IPS-NIHi7 (cell line): Measurements from ENCODE around the gene MYO15A.
A peak's percentile ranks its signal among the peaks of the same experiment; 100 is the strongest.

Source experiments
- DNase-seq: peaks from one replicate; pipeline ENCODE4 v3.0.0; 2012; ENCODE audit warnings: mixed read lengths; ENCODE audit errors: extremely low spot score

Gene MYO15A

GRCh38 chr17:18184143-18185031 lies 75.8 kb downstream of the MYO15A start:
- DNase-seq: peak; percentile 39

GRCh38 chr17:18185391-18185790 lies 76.8 kb downstream of the MYO15A start:
- DNase-seq: no peak

- DNase-seq: no peak
Observed at GRCh38 chr17:18185832-18186626, 77.5 kb downstream of the MYO15A start.

- DNase-seq: no peak
Observed at GRCh38 chr17:18186627-18186982, 78.0 kb downstream of the MYO15A start.

GRCh38 chr17:18187226-18187625 lies 78.7 kb downstream of the MYO15A start:
- DNase-seq: no peak

GRCh38 chr17:18187821-18188761 lies 79.5 kb downstream of the MYO15A start:
- DNase-seq: no peak

GRCh38 chr17:18190628-18191235 lies 82.2 kb downstream of the MYO15A start:
- DNase-seq: no peak

GRCh38 chr17:18191236-18191667 lies 82.7 kb downstream of the MYO15A start:
- DNase-seq: no peak

GRCh38 chr17:18191967-18192366 lies 83.4 kb downstream of the MYO15A start:
- DNase-seq: peak; percentile 63

- no peak for DNase-seq
Observed at GRCh38 chr17:18194394-18194793, 85.8 kb downstream of the MYO15A start.

- no peak for DNase-seq
Observed at GRCh38 chr17:18194804-18195203, 86.2 kb downstream of the MYO15A start.

- no peak for DNase-seq
Observed at GRCh38 chr17:18195246-18195645, 86.7 kb downstream of the MYO15A start.

- DNase-seq: no peak
Observed at GRCh38 chr17:18197535-18198194, 89.1 kb downstream of the MYO15A start.

- no peak for DNase-seq
Observed at GRCh38 chr17:18198530-18198929, 90.0 kb downstream of the MYO15A start.

GRCh38 chr17:18201108-18201507 lies 92.6 kb downstream of the MYO15A start:
- DNase-seq: no peak

- DNase-seq: peak; percentile 68
Observed at GRCh38 chr17:18203308-18203707, 94.8 kb downstream of the MYO15A start.

- DNase-seq: no peak
Observed at GRCh38 chr17:18205861-18206260, 97.3 kb downstream of the MYO15A start.

- DNase-seq: no peak
Observed at GRCh38 chr17:18206962-18207361, 98.4 kb downstream of the MYO15A start.

GRCh38 chr17:18208092-18208491 lies 99.5 kb downstream of the MYO15A start:
- DNase-seq: no peak

- DNase-seq: no peak
Observed at GRCh38 chr17:18213666-18214270, 105.2 kb downstream of the MYO15A start.
